ENCODE results near the gene NACC1.
A peak's percentile ranks its signal among the peaks of the same experiment; 100 is the strongest.

Gene NACC1

DNA sequence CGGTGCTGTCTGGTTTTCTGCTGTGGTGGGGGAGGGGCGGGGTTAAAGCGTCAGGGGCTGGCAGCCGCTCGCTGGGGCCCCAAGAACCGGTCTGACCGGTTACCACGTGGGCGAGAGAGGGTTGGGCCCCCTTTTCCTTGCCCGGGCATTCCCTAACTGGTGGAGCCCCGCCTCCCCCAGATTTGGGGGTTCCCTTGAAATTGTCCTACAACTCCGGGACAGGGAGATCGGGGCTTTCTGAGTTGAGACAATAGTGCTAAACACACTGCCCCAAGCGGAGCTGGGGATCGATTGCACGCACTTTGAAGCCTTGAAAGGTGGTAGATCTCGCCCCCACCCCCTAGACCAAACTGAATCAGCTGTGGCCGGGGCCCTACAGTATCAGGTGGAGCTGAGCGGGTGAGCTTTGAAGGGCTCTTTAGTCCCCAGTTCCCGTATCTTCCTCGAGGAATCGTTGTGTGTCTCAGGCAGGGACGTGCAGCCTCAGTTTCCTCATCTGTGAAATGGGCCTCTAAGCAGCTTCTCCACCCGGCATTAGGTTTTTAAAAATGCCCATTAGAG lies 36.9 kb downstream of the NACC1 start:
- Histone ChIP-seq H3F3A (ENCODE audit: low read depth) (peaks cover 15% of the 10 kb centered on the region), H2AFZ (ENCODE audit: low read length) (no peak overlapping the region), H3K9me2 (replicated peaks; ENCODE audit: low read depth, low read length) (no peaks in the 10 kb centered on the region), H3K36me3 (ENCODE audit: insufficient read depth, low read length) (0 out of 2 replicates have a peak, but pooled peaks cover 4% of the 10 kb centered on the region), H3K4me3 (ENCODE audit: low read length, poor library complexity, severe bottlenecking) (peak overlapping the region; percentile 98), H3K79me2 (ENCODE audit: insufficient read depth, low read length) (peaks cover 58% of the 10 kb centered on the region), H3K9ac (ENCODE audit: low read depth, low read length, poor library complexity, severe bottlenecking) (peak overlapping the region; percentile 95), H3K4me1 (ENCODE audit: insufficient read depth, low read length, poor library complexity, severe bottlenecking) (peaks cover 31% of the 10 kb centered on the region), H3K4me2 (ENCODE audit: low read depth, low read length, poor library complexity, severe bottlenecking) (peak overlapping the region; percentile 85), H4K20me1 (ENCODE audit: insufficient read depth, low read length, poor library complexity, severe bottlenecking) (peaks cover 24% of the 10 kb centered on the region), H3K27me3 (ENCODE audit: insufficient read depth, low read length, poor library complexity, severe bottlenecking) (peaks cover 13% of the 10 kb centered on the region), H3K9me3 (ENCODE audit: insufficient read depth, low read depth, low read length) (no peaks in the 10 kb centered on the region)
- TF ChIP-seq, protein P1, sequence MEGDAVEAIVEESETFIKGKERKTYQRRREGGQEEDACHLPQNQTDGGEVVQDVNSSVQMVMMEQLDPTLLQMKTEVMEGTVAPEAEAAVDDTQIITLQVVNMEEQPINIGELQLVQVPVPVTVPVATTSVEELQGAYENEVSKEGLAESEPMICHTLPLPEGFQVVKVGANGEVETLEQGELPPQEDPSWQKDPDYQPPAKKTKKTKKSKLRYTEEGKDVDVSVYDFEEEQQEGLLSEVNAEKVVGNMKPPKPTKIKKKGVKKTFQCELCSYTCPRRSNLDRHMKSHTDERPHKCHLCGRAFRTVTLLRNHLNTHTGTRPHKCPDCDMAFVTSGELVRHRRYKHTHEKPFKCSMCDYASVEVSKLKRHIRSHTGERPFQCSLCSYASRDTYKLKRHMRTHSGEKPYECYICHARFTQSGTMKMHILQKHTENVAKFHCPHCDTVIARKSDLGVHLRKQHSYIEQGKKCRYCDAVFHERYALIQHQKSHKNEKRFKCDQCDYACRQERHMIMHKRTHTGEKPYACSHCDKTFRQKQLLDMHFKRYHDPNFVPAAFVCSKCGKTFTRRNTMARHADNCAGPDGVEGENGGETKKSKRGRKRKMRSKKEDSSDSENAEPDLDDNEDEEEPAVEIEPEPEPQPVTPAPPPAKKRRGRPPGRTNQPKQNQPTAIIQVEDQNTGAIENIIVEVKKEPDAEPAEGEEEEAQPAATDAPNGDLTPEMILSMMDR (conservative IDR thresholded peaks at IDR 0.05; ENCODE audit: low read length): peak; percentile 53
- no peak for TF ChIP-seq EZH2phosphoT487 (IDR thresholded peaks at IDR 0.05; ENCODE audit: borderline replicate concordance)

DNA sequence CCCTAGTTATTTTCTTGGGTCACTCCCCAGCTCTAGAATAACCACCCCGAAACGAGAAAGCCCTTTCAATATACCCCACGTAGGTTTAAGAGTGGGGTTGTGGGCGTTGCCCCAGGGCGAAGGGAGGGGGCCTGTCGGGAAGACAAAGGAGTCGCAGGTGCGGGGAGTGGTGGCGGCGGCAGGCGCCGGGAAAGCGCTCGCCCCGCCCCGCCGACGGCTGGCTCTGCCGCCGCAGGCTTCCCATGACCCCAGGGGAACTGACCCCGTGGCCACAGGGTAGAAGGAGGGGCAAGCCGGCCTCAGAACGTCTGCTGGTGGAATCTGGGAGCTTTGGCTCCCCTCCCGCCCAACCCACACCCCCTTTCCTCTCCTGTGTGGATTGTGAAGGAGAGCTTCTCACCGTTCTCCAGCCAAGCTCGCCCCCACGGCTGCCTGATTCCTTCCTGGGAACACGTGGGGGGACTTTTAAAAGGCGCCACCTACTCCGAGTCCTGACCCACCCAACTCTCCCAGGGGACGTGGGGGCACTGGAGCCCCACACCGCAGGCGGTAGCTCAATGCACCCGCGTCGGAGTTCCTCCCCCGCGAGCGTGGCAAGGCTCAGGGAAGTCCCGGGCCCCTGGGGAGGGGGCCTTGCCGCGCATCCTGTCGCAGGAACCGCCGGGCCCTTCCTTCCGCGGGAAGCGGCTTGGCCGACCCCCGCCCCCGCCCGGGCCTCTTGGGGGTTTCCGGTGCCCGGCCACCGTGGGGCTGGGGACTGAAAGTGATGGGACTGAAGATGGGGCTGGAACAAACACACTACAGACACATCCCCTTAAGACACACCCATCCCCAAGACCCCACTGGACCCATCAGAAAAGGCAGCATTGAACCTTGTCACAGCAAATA lies 37.7 kb downstream of the NACC1 start:
- H2AFZ ChIP-seq (ENCODE audit: low read length): no peak overlapping the region
- H3K4me3 ChIP-seq (ENCODE audit: low read length, poor library complexity, severe bottlenecking): peak overlapping the region; percentile 98
- TF ChIP-seq, protein P1 (conservative IDR thresholded peaks at IDR 0.05; ENCODE audit: low read length): no peak
- TF ChIP-seq EZH2phosphoT487 (IDR thresholded peaks at IDR 0.05; ENCODE audit: borderline replicate concordance): no peak
- peaks cover 53% of the 10 kb centered on the region for H3K79me2 ChIP-seq (ENCODE audit: insufficient read depth, low read length)
- H3F3A ChIP-seq (ENCODE audit: low read depth): peaks cover 15% of the 10 kb centered on the region
- 0 out of 2 replicates have a peak, but pooled peaks cover 4% of the 10 kb centered on the region for H3K36me3 ChIP-seq (ENCODE audit: insufficient read depth, low read length)
- H3K4me2 ChIP-seq (ENCODE audit: low read depth, low read length, poor library complexity, severe bottlenecking): peak overlapping the region; percentile 85
- no peaks in the 10 kb centered on the region for H3K9me2 ChIP-seq (replicated peaks; ENCODE audit: low read depth, low read length)
- peaks cover 24% of the 10 kb centered on the region for H4K20me1 ChIP-seq (ENCODE audit: insufficient read depth, low read length, poor library complexity, severe bottlenecking)
- no peaks in the 10 kb centered on the region for H3K9me3 ChIP-seq (ENCODE audit: insufficient read depth, low read depth, low read length)
- H3K9ac ChIP-seq (ENCODE audit: low read depth, low read length, poor library complexity, severe bottlenecking): peak overlapping the region; percentile 95
- H3K27me3 ChIP-seq (ENCODE audit: insufficient read depth, low read length, poor library complexity, severe bottlenecking): peaks cover 13% of the 10 kb centered on the region
- H3K4me1 ChIP-seq (ENCODE audit: insufficient read depth, low read length, poor library complexity, severe bottlenecking): peaks cover 29% of the 10 kb centered on the region

DNA sequence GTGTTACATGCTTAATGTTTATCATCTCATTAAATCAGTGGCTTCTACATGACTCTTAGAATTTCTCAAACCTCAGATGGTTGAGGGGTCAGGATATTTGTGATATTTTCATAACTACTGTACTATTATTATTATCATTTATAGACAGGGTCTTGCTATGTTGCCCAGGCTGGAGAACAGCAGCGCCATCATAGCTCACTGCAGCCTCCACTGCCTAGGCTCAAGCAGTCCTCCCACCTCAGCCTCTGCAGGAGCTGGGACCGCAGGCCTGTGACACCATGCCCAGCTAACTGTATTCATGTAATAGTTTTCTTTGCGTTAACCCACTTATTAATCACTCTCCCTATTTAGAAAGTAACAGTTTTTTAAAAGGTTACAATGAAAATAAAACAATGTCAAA lies 41.6 kb downstream of the NACC1 start:
- peaks cover 33% of the 10 kb centered on the region for H3K79me2 ChIP-seq (ENCODE audit: insufficient read depth, low read length)
- H3F3A ChIP-seq (ENCODE audit: low read depth): peaks cover 23% of the 10 kb centered on the region
- H3K4me3 ChIP-seq (ENCODE audit: low read length, poor library complexity, severe bottlenecking): no peak overlapping the region
- no peaks in the 10 kb centered on the region for H3K27me3 ChIP-seq (ENCODE audit: insufficient read depth, low read length, poor library complexity, severe bottlenecking)
- no peaks in the 10 kb centered on the region for H3K9me2 ChIP-seq (replicated peaks; ENCODE audit: low read depth, low read length)
- no peaks in the 10 kb centered on the region for H3K36me3 ChIP-seq (ENCODE audit: insufficient read depth, low read length)
- no peak overlapping the region for H3K9ac ChIP-seq (ENCODE audit: low read depth, low read length, poor library complexity, severe bottlenecking)
- H4K20me1 ChIP-seq (ENCODE audit: insufficient read depth, low read length, poor library complexity, severe bottlenecking): peaks cover 7% of the 10 kb centered on the region
- H3K9me3 ChIP-seq (ENCODE audit: insufficient read depth, low read depth, low read length): no peaks in the 10 kb centered on the region
- TF ChIP-seq, protein P1 (conservative IDR thresholded peaks at IDR 0.05; ENCODE audit: low read length): no peak
- no peak for TF ChIP-seq EZH2phosphoT487 (IDR thresholded peaks at IDR 0.05; ENCODE audit: borderline replicate concordance)
- H2AFZ ChIP-seq (ENCODE audit: low read length): no peak overlapping the region
- peaks cover 58% of the 10 kb centered on the region for H3K4me1 ChIP-seq (ENCODE audit: insufficient read depth, low read length, poor library complexity, severe bottlenecking)
- H3K4me2 ChIP-seq (ENCODE audit: low read depth, low read length, poor library complexity, severe bottlenecking): no peak overlapping the region

Measured in Loucy (cell line).